Spleen (tissue), 7 donors: ENCODE measurements around the gene EXOC4.

Source experiments
- POLR2A ChIP-seq, 3 donors: fragments of 450-650 bp; IDR thresholded peaks; one replicate each; pipeline ENCODE4 v1.5.1; 2017; ENCODE audit warnings: antibody characterized with exemption in 3 of 3, mild to moderate bottlenecking in 1 of 3
- POLR2AphosphoS5 ChIP-seq, 3 donors: sonication (generic); formaldehyde crosslinking; IDR thresholded peaks; one replicate each; pipeline ENCODE4 v1.5.1; 2017; ENCODE audit warnings: antibody characterized with exemption in 3 of 3
- TF ChIP-seq, protein P1 (sequence below), 11 experiments: fragments of 200-600 bp in 7 of 11; fragments of 450-650 bp in 4 of 11; sonication (generic) in 4 of 11; IDR thresholded peaks in 8 of 11; conservative IDR thresholded peaks in 3 of 11; 1 replicate in 7 of 11; 2 replicates in 4 of 11; pipeline versions ENCODE4 v1.4.0 to v1.8.0; 2016 to 2021; ENCODE audit warnings: antibody characterized with exemption in 11 of 11, inconsistent platforms in 4 of 11, mild to moderate bottlenecking in 1 of 11
- donor health status: DM: no; HTN: no; CAD: no; lungs with moderate emphysema.
- donor health status: DM: no; HTN: no; CAD: no.
- donor health status: DM: no; HTN: no; CAD: no.

DNA sequence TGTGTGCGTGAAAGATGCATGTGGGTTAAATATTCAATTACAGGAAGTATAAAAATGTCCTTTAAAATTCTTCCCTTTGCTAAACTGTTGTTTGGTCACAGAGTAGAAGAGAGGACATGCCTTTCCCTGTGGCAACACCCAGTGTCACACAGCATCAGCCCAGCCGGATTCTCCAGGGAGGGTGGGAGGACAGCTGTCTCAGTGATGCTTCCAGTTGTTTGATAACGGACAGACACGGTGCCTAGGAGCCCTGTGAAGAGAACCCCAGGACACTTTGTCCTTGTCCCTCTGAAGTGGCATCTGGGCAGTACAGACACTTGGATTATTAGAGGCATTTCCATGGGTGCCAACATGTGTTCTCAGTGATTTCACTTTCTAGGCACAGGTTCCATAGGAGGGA is 567.7 kb downstream of the EXOC4 start:
- TF ChIP-seq, protein P1, sequence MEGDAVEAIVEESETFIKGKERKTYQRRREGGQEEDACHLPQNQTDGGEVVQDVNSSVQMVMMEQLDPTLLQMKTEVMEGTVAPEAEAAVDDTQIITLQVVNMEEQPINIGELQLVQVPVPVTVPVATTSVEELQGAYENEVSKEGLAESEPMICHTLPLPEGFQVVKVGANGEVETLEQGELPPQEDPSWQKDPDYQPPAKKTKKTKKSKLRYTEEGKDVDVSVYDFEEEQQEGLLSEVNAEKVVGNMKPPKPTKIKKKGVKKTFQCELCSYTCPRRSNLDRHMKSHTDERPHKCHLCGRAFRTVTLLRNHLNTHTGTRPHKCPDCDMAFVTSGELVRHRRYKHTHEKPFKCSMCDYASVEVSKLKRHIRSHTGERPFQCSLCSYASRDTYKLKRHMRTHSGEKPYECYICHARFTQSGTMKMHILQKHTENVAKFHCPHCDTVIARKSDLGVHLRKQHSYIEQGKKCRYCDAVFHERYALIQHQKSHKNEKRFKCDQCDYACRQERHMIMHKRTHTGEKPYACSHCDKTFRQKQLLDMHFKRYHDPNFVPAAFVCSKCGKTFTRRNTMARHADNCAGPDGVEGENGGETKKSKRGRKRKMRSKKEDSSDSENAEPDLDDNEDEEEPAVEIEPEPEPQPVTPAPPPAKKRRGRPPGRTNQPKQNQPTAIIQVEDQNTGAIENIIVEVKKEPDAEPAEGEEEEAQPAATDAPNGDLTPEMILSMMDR (IDR thresholded peaks at IDR 0.05 in 8 of 11, conservative IDR thresholded peaks at IDR 0.05 in 3 of 11), result no peak
- TF ChIP-seq POLR2A (IDR thresholded peaks at IDR 0.05), result no peak
- no peak for TF ChIP-seq POLR2AphosphoS5 (IDR thresholded peaks at IDR 0.05)
